ENCODE results near the gene RUNX1.

Gene RUNX1

GRCh38 chr21:34790341-34790740 lies 258.8 kb downstream of the RUNX1 start:
- H3K9me3 Mint-ChIP-seq, result no peaks in the 10 kb centered on the region
- no peak overlapping the region for H3K27ac Mint-ChIP-seq
- DNase-seq (no peak), ATAC-seq (no peak)
- no peaks in the 10 kb centered on the region for H3K27me3 Mint-ChIP-seq
- H3K4me1 Mint-ChIP-seq, result peaks cover 12% of the 10 kb centered on the region
- H3K4me3 Mint-ChIP-seq, result no peak overlapping the region

- no peaks in the 10 kb centered on the region for H3K27me3 Mint-ChIP-seq
- H3K4me1 Mint-ChIP-seq, result peaks cover 16% of the 10 kb centered on the region
- H3K4me3 Mint-ChIP-seq, result no peak overlapping the region
- peak overlapping the region in 1 of 2 donors; percentile 36 for H3K27ac Mint-ChIP-seq
- no peaks in the 10 kb centered on the region for H3K9me3 Mint-ChIP-seq
- ATAC-seq, result no peak
- DNase-seq, result no peak
These were observed 260.2 kb downstream of the RUNX1 start for GRCh38 chr21:34788879-34789278.

- DNase-seq (no peak), ATAC-seq (no peak)
- no peaks in the 10 kb centered on the region for H3K27me3 Mint-ChIP-seq
- no peak overlapping the region for H3K4me3 Mint-ChIP-seq
- H3K27ac Mint-ChIP-seq, result no peak overlapping the region
- H3K9me3 Mint-ChIP-seq, result peaks cover 7 to 8% of the 10 kb centered on the region in 2 donors
- peaks cover 16% of the 10 kb centered on the region for H3K4me1 Mint-ChIP-seq
These were observed 265.3 kb downstream of the RUNX1 start for GRCh38 chr21:34783815-34784214.

- Mint-ChIP-seq H3K27ac (peak overlapping the region in 1 of 2 donors; percentile 86), H3K4me1 (peaks cover 16% of the 10 kb centered on the region), H3K9me3 (peaks cover 7 to 8% of the 10 kb centered on the region in 2 donors), H3K4me3 (no peak overlapping the region), H3K27me3 (peaks cover 7% of the 10 kb centered on the region)
- DNase-seq, result no peak
- no peak for ATAC-seq
These were observed 266.4 kb downstream of the RUNX1 start for GRCh38 chr21:34782506-34783360.

- DNase-seq (no peak), ATAC-seq (no peak)
- Mint-ChIP-seq H3K9me3 (peaks cover 7 to 8% of the 10 kb centered on the region in 2 donors), H3K27me3 (peaks cover 14% of the 10 kb centered on the region), H3K27ac (no peak overlapping the region), H3K4me1 (peaks cover 16% of the 10 kb centered on the region), H3K4me3 (no peak overlapping the region)
These were observed 267.6 kb downstream of the RUNX1 start for GRCh38 chr21:34781526-34781925.

GRCh38 chr21:34779860-34780259 lies 269.2 kb downstream of the RUNX1 start:
- no peak for ATAC-seq
- Mint-ChIP-seq H3K27me3 (peaks cover 24% of the 10 kb centered on the region), H3K27ac (no peak overlapping the region), H3K9me3 (peaks cover 7 to 8% of the 10 kb centered on the region in 2 donors), H3K4me3 (no peak overlapping the region), H3K4me1 (no peaks in the 10 kb centered on the region)
- DNase-seq, result no peak

GRCh38 chr21:34775793-34776192 lies 273.3 kb downstream of the RUNX1 start:
- H3K4me3 Mint-ChIP-seq, result no peak overlapping the region
- DNase-seq (no peak), ATAC-seq (no peak)
- no peaks in the 10 kb centered on the region for H3K4me1 Mint-ChIP-seq
- peaks cover 7 to 8% of the 10 kb centered on the region in 2 donors for H3K9me3 Mint-ChIP-seq
- no peak overlapping the region for H3K27ac Mint-ChIP-seq
- H3K27me3 Mint-ChIP-seq, result peaks cover 35% of the 10 kb centered on the region

GRCh38 chr21:34774750-34775149 lies 274.4 kb downstream of the RUNX1 start:
- H3K4me1 Mint-ChIP-seq, result no peaks in the 10 kb centered on the region
- no peak overlapping the region for H3K27ac Mint-ChIP-seq
- peaks cover 35% of the 10 kb centered on the region for H3K27me3 Mint-ChIP-seq

GRCh38 chr21:34771512-34772028 lies 277.5 kb downstream of the RUNX1 start:
- DNase-seq, result no peak
- Mint-ChIP-seq H3K27me3 (peaks cover 28% of the 10 kb centered on the region), H3K4me1 (no peaks in the 10 kb centered on the region)

More at GRCh38 chr21:34774750-34775149, 274.4 kb downstream of the RUNX1 start:
- Mint-ChIP-seq H3K9me3 (peaks cover 0 to under 1% of the 10 kb centered on the region in 2 donors), H3K4me3 (no peak overlapping the region)
- DNase-seq, result no peak
- no peak for ATAC-seq

GRCh38 chr21:34770576-34770975 lies 278.5 kb downstream of the RUNX1 start:
- Mint-ChIP-seq H3K27me3 (peaks cover 24% of the 10 kb centered on the region), H3K4me3 (no peak overlapping the region), H3K27ac (no peak overlapping the region), H3K4me1 (no peaks in the 10 kb centered on the region), H3K9me3 (no peaks in the 10 kb centered on the region)
- DNase-seq (no peak), ATAC-seq (no peak)

More at GRCh38 chr21:34771512-34772028, 277.5 kb downstream of the RUNX1 start:
- no peaks in the 10 kb centered on the region for H3K9me3 Mint-ChIP-seq
- no peak for ATAC-seq
- no peak overlapping the region for H3K27ac Mint-ChIP-seq
- H3K4me3 Mint-ChIP-seq, result no peak overlapping the region

- no peaks in the 10 kb centered on the region for H3K4me1 Mint-ChIP-seq
- no peak for DNase-seq
- ATAC-seq, result no peak
- H3K4me3 Mint-ChIP-seq, result no peak overlapping the region
- no peak overlapping the region for H3K27ac Mint-ChIP-seq
- H3K27me3 Mint-ChIP-seq, result peaks cover 7% of the 10 kb centered on the region
- H3K9me3 Mint-ChIP-seq, result peaks cover 0 to 7% of the 10 kb centered on the region in 2 donors
These were observed 280.8 kb downstream of the RUNX1 start for GRCh38 chr21:34768326-34768725.

- Mint-ChIP-seq H3K27me3 (peaks cover 7% of the 10 kb centered on the region), H3K9me3 (peaks cover 0 to 7% of the 10 kb centered on the region in 2 donors), H3K27ac (no peak overlapping the region), H3K4me3 (no peak overlapping the region), H3K4me1 (no peaks in the 10 kb centered on the region)
- ATAC-seq, result no peak
- DNase-seq, result no peak
These were observed 282.2 kb downstream of the RUNX1 start for GRCh38 chr21:34766862-34767261.

GRCh38 chr21:34765619-34766018 lies 283.5 kb downstream of the RUNX1 start:
- Mint-ChIP-seq H3K4me3 (no peak overlapping the region), H3K27me3 (peaks cover 7% of the 10 kb centered on the region), H3K27ac (no peak overlapping the region), H3K4me1 (no peaks in the 10 kb centered on the region), H3K9me3 (peaks cover 0 to 7% of the 10 kb centered on the region in 2 donors)
- no peak for ATAC-seq
- no peak for DNase-seq

- Mint-ChIP-seq H3K4me1 (no peaks in the 10 kb centered on the region), H3K27me3 (peaks cover 7% of the 10 kb centered on the region), H3K9me3 (peaks cover 0 to 7% of the 10 kb centered on the region in 2 donors), H3K4me3 (no peak overlapping the region), H3K27ac (no peak overlapping the region)
- ATAC-seq (no peak), DNase-seq (no peak)
These were observed 284.3 kb downstream of the RUNX1 start for GRCh38 chr21:34764715-34765284.

- no peak for DNase-seq
- Mint-ChIP-seq H3K27me3 (no peaks in the 10 kb centered on the region), H3K9me3 (peaks cover 0 to 7% of the 10 kb centered on the region in 2 donors), H3K27ac (no peak overlapping the region), H3K4me3 (no peak overlapping the region), H3K4me1 (no peaks in the 10 kb centered on the region)
- no peak for ATAC-seq
These were observed 286.3 kb downstream of the RUNX1 start for GRCh38 chr21:34762786-34763185.

- no peaks in the 10 kb centered on the region for H3K4me1 Mint-ChIP-seq
- no peak overlapping the region for H3K27ac Mint-ChIP-seq
- ATAC-seq (no peak), DNase-seq (no peak)
- H3K4me3 Mint-ChIP-seq, result no peak overlapping the region
- no peaks in the 10 kb centered on the region for H3K27me3 Mint-ChIP-seq
- H3K9me3 Mint-ChIP-seq, result peaks cover 0 to 7% of the 10 kb centered on the region in 2 donors
These were observed 287.3 kb downstream of the RUNX1 start for GRCh38 chr21:34761758-34762330.
